GM23248 (cell line): ENCODE measurements around the gene MATR3. TPM values are rescaled to one million over a fixed set of nuclear protein-coding genes. Genes with fewer than 3 reads are reported as not detected.
A peak's percentile ranks its signal among the peaks of the same experiment; 100 is the strongest.

Experiments
- DNase-seq: peaks from one replicate; pipeline ENCODE4 v3.0.0-alpha.2; 2015
- H2AFZ ChIP-seq: fragments of 200-600 bp; sonication (generic); 2 replicates; pipeline ENCODE4 v1.6.1; 2016; ENCODE audit warnings: antibody characterized with exemption
- H3F3A ChIP-seq: fragments of 200-600 bp; sonication (generic); 2 replicates; pipeline ENCODE4 v1.6.1; 2016; ENCODE audit warnings: mild to moderate bottlenecking, antibody characterized with exemption, mixed run types; ENCODE audit not compliant: insufficient read depth
- H3K27ac ChIP-seq: fragments of 200-600 bp; sonication (generic); 2 replicates; pipeline ENCODE4 v1.5.1; 2016; ENCODE audit warnings: mild to moderate bottlenecking
- H3K27me3 ChIP-seq: fragments of 200-600 bp; sonication (generic); replicated peaks from 2 replicates; pipeline ENCODE4 v1.6.1; 2016; ENCODE audit warnings: mild to moderate bottlenecking; ENCODE audit not compliant: insufficient read depth
- H3K36me3 ChIP-seq: fragments of 200-600 bp; sonication (generic); 2 replicates; pipeline ENCODE4 v1.6.1; 2016; ENCODE audit warnings: low read depth, mild to moderate bottlenecking
- H3K4me1 ChIP-seq: fragments of 200-600 bp; sonication (generic); 2 replicates; pipeline ENCODE4 v1.6.1; 2016; ENCODE audit warnings: mild to moderate bottlenecking; ENCODE audit not compliant: insufficient read depth
- H3K4me2 ChIP-seq: fragments of 200-600 bp; sonication (generic); one replicate; pipeline ENCODE4 v1.6.1; 2016; ENCODE audit warnings: mild to moderate bottlenecking; ENCODE audit not compliant: unreplicated experiment
- H3K4me3 ChIP-seq: fragments of 200-600 bp; sonication (generic); 2 replicates; pipeline ENCODE4 v1.5.1; 2016; ENCODE audit warnings: mild to moderate bottlenecking
- H3K79me2 ChIP-seq: fragments of 200-600 bp; sonication (generic); 2 replicates; pipeline ENCODE4 v1.6.1; 2016; ENCODE audit warnings: mild to moderate bottlenecking; ENCODE audit not compliant: insufficient read depth
- H3K9ac ChIP-seq: fragments of 200-600 bp; sonication (generic); 2 replicates; pipeline ENCODE4 v1.6.1; 2016; ENCODE audit warnings: mild to moderate bottlenecking
- H3K9me2 ChIP-seq: fragments of 200-600 bp; sonication (generic); 2 replicates; pipeline ENCODE4 v1.6.1; 2016; ENCODE audit warnings: mixed run types, mild to moderate bottlenecking, moderate library complexity; ENCODE audit not compliant: insufficient read depth
- H3K9me3 ChIP-seq: fragments of 200-600 bp; sonication (generic); one replicate; pipeline ENCODE4 v1.6.1; 2017; ENCODE audit warnings: low read depth
- H4K20me1 ChIP-seq: fragments of 200-600 bp; sonication (generic); 2 replicates; pipeline ENCODE4 v1.6.0; 2016; ENCODE audit not compliant: insufficient read depth
- EZH2 ChIP-seq: fragments of 200-600 bp; sonication (generic); IDR thresholded peaks from 2 replicates; pipeline ENCODE4 v1.6.1; 2018; ENCODE audit warnings: antibody characterized with exemption, mild to moderate bottlenecking; ENCODE audit not compliant: insufficient read depth, poor library complexity, severe bottlenecking
- EZH2phosphoT487 ChIP-seq: fragments of 200-600 bp; sonication (generic); IDR thresholded peaks from 2 replicates; pipeline ENCODE4 v1.6.1; 2018; ENCODE audit warnings: antibody characterized with exemption, moderate library complexity, mild to moderate bottlenecking, low read depth; ENCODE audit not compliant: insufficient read depth
- WGBS, 2 experiments: methylation state at CpG; one replicate each; pipeline ENCODE4 v1.1.6; 2015 to 2017; ENCODE audit warnings: low lambda C conversion rate in 2 of 2, low coverage in 1 of 2; ENCODE audit errors: missing lambda C conversion rate in 2 of 2; 5-methylcytosine and 5-hydroxymethylcytosine counted together
- in situ Hi-C: fragments of 300-500 bp; cut with MboI; formaldehyde crosslinking; loops from 2 replicates; pipeline ENCODE4 v1.15.0; 2020
- polyA plus RNA-seq: library from polyadenylated mRNA; unstranded; fragments of >200 nt; fragmentation: Nextera tagmentation; extraction: Ambion mirVana; gene quantifications from 2 replicates; pipeline ENCODE4 v1.2.1, GENCODE V29; 2016
- total RNA-seq: library from RNA; depleted of rRNA; stranded (reverse); fragments of >200 nt; shearing (Covaris generic); gene quantifications from 2 replicates; pipeline ENCODE4 v1.2.3, GENCODE V29; 2014

The MATR3 gene
- total and polyA plus RNA-seq, 2 experiments from 2014 or later, result 198 to 215 TPM

DNA sequence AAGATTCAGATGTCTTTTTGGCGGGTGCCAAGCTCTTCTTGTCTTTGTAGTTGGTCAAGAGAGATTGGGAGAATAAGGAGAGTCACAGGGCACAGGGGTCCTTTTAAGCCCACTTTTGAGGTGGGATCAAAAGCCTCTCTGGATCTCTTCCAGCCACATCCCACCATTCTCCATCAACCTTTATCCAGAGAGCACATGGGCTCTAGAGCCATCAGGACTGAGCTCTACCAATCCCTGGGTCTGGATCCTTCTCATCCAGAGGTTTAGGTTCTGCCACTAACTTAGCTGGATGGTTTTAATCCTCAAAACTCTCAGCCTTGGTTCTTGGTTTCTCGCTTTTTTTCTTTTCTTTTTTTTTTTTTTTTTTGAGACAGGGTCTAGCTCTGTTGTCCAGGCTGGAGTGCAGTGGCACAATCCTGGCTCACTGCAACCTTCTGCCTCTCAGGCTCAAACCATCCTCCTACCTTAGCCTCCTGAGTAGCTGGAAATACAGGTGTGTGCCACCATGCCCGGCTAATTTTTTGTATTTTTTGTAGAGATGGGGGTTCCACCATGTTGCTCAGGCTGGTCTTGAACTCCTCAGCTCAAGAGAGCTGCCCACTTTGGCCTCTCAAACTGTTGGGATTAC, 44.6 kb upstream of the MATR3 start:
- no peaks in the 10 kb centered on the region for H3K9me2 ChIP-seq
- H3K9me3 ChIP-seq, result no peaks in the 10 kb centered on the region
- no peak overlapping the region for H3K4me3 ChIP-seq
- no peak overlapping the region for H3K27ac ChIP-seq
- H4K20me1 ChIP-seq, result no peaks in the 10 kb centered on the region
- H3K4me2 ChIP-seq, result no peak overlapping the region
- no peaks in the 10 kb centered on the region for H3K27me3 ChIP-seq
- DNase-seq, result no peak
- in situ Hi-C loops, result no loop called here
- no peaks in the 10 kb centered on the region for H3K36me3 ChIP-seq
- TF ChIP-seq EZH2phosphoT487 (no peak), EZH2 (no peak)
- no peak overlapping the region for H3K9ac ChIP-seq
- no peaks in the 10 kb centered on the region for H3K79me2 ChIP-seq
- WGBS, 2 experiments, result 96 to 100% methylated on average over 3 of the region's 3 CpGs
- H2AFZ ChIP-seq, result no peak overlapping the region
- peaks cover 20% of the 10 kb centered on the region for H3K4me1 ChIP-seq
- H3F3A ChIP-seq, result peaks cover 5% of the 10 kb centered on the region; the same call in 1 of the 2 replicates

GRCh38 chr5:139251281-139251687, 42.3 kb upstream of the MATR3 start:
- H3K4me1 ChIP-seq, result peaks cover 12% of the 10 kb centered on the region
- TF ChIP-seq EZH2phosphoT487 (no peak), EZH2 (no peak)
- in situ Hi-C loops, result no loop called here
- peaks cover 5% of the 10 kb centered on the region; the same call in 1 of the 2 replicates for H3F3A ChIP-seq
- no peaks in the 10 kb centered on the region for H3K9me3 ChIP-seq
- no peak overlapping the region for H3K27ac ChIP-seq
- no peak overlapping the region for H3K4me2 ChIP-seq
- no peak overlapping the region for H3K9ac ChIP-seq
- H3K9me2 ChIP-seq, result no peaks in the 10 kb centered on the region
- H3K79me2 ChIP-seq, result no peaks in the 10 kb centered on the region
- no peaks in the 10 kb centered on the region for H4K20me1 ChIP-seq
- WGBS, 2 experiments, result 72 to 78% methylated on average over 3 of the region's 3 CpGs
- H3K36me3 ChIP-seq, result no peaks in the 10 kb centered on the region
- peak overlapping the region; percentile 66; the same call in 1 of the 2 replicates for H2AFZ ChIP-seq
- DNase-seq, result no peak
- H3K4me3 ChIP-seq, result no peak overlapping the region
- H3K27me3 ChIP-seq, result no peaks in the 10 kb centered on the region

- Histone ChIP-seq H3K9me2 (no peaks in the 10 kb centered on the region), H4K20me1 (no peaks in the 10 kb centered on the region), H3K9ac (no peak overlapping the region), H3K4me1 (peaks cover 7% of the 10 kb centered on the region; the same call in 1 of the 2 replicates), H3K4me2 (no peak overlapping the region), H3K27me3 (no peaks in the 10 kb centered on the region), H3K79me2 (no peaks in the 10 kb centered on the region), H2AFZ (peak overlapping the region; percentile 66), H3K9me3 (no peaks in the 10 kb centered on the region), H3F3A (peaks cover 5% of the 10 kb centered on the region; the same call in 1 of the 2 replicates), H3K4me3 (no peak overlapping the region), H3K36me3 (no peaks in the 10 kb centered on the region), H3K27ac (no peak overlapping the region)
- in situ Hi-C loops, result no loop called here
- TF ChIP-seq EZH2phosphoT487 (no peak), EZH2 (no peak)
- DNase-seq, result peak; percentile 48
- WGBS, 2 experiments, result 51 to 59% methylated on average over 4 of the region's 4 CpGs
Observed at GRCh38 chr5:139251695-139252288, 41.7 kb upstream of the MATR3 start.

GRCh38 chr5:139253115-139253514, 40.4 kb upstream of the MATR3 start:
- Histone ChIP-seq H3K27me3 (no peaks in the 10 kb centered on the region), H3K9ac (no peak overlapping the region), H3K27ac (no peak overlapping the region), H4K20me1 (no peaks in the 10 kb centered on the region), H3K9me3 (no peaks in the 10 kb centered on the region), H2AFZ (no peak overlapping the region), H3K4me1 (0 out of 2 replicates have a peak, but pooled peaks cover 7% of the 10 kb centered on the region), H3K9me2 (no peaks in the 10 kb centered on the region), H3K4me2 (no peak overlapping the region), H3K4me3 (no peak overlapping the region), H3F3A (peaks cover 5% of the 10 kb centered on the region; the same call in 1 of the 2 replicates), H3K36me3 (no peaks in the 10 kb centered on the region), H3K79me2 (no peaks in the 10 kb centered on the region)
- in situ Hi-C loops, result no loop called here
- no peak for TF ChIP-seq EZH2
- TF ChIP-seq EZH2phosphoT487, result no peak
- no peak for DNase-seq
- WGBS, 2 experiments, result 91 to 93% methylated on average over 3 of the region's 3 CpGs
